Uterus (tissue), 2 donors: ENCODE measurements around the gene TSTD1.

Experiments used
- CTCF ChIP-seq, 4 experiments: fragments of 200-600 bp in 2 of 4; fragments of 450-650 bp in 2 of 4; sonication (generic) in 2 of 4; IDR thresholded peaks; one replicate each; pipeline ENCODE4 v1.5.1; 2016 to 2019; ENCODE audit warnings: antibody characterized with exemption in 4 of 4, mild to moderate bottlenecking in 2 of 4, moderate library complexity in 1 of 4
- POLR2A ChIP-seq, 2 donors: fragments of 450-650 bp; IDR thresholded peaks; one replicate each; pipeline ENCODE4 v1.6.1; 2016; ENCODE audit warnings: antibody characterized with exemption in 2 of 2, mild to moderate bottlenecking in 1 of 2, moderate library complexity in 1 of 2

DNA sequence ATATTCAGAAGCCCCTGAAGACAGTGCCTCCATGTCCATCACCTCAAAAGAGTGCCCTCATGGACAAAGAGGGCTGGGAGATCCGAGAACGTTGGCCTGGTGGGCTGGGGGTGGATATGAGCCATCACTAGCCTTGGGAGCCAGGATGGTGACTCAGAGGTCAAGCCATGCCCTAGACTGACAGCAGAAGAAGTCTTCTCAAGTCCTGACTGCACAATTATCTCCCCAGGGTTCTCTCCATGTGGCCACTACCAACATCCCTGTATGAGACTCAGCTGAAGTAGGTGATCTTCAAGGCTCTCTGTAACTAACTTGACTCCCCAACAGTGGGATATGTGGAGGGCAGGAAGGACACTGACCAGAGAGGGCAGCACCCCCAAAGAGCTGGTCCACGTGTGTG is 14.1 kb upstream of the TSTD1 start:
- TF ChIP-seq CTCF (IDR thresholded peaks at IDR 0.05) (no peak), POLR2A (IDR thresholded peaks at IDR 0.05) (no peak)
